OCI-M2 (cell line): ENCODE measurements around the gene CSKMT.
A peak's percentile ranks its signal among the peaks of the same experiment; 100 is the strongest.
"Not testable (repeated sequence)": the region's sequence is repeated elsewhere in the genome, so short reads cannot be mapped to it uniquely, and the experiment has no call there.

Experiments
- DNase-seq: peaks from one replicate; lab custom pipeline; 2025; ENCODE audit not compliant: unreplicated experiment; lab: John Stamatoyannopoulos, UW

The CSKMT gene

GRCh38 chr11:62654297-62654696, 10.8 kb upstream of the CSKMT start:
- DNase-seq, result no peak

- DNase-seq, result no peak
These were observed 8.2 kb upstream of the CSKMT start for GRCh38 chr11:62656796-62657429.

GRCh38 chr11:62664405-62665074, 572 bp upstream of the CSKMT start:
- no peak for DNase-seq

- no peak for DNase-seq
These were observed 617 bp downstream of the CSKMT start for GRCh38 chr11:62665599-62666258.

GRCh38 chr11:62666259-62666926, 1.3 kb downstream of the CSKMT start:
- no peak for DNase-seq

GRCh38 chr11:62667460-62667859, 2.3 kb downstream of the CSKMT start:
- DNase-seq, result no peak

DNA sequence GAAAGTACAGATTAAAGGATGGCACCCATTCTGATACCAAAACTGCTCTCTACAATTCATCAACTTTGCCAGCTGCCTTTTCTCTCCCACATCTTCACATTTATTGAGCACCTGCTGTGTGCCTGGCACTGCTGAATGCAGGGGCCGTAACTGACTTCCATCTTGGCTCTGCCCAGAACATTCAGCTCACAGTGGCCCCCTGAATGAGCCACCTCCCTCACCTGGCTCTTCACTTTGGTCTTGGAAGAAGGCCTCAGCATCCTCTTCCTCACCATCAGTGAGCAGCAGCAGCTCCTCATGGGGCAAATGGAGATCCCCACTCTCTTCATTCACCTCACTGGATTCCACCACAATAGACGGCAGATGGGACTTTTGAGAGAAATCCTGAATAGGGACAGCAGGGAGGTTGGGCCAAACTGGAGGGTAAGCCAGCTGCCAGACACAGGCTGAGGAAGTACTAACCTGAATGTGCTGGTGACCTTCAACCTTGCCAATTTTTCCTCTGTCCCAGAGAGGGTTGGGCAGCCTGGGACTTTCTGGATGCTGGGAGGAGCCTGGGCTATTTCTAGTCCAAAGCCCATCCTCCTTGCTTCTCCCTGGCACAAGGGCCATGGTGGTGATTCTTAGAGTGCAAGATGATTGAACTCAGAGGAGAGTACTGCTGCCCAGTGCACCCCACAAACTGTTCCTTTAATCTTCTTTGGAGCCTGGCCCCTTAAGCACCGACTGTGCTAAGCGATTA, 4.5 kb downstream of the CSKMT start:
- no peak for DNase-seq

DNA sequence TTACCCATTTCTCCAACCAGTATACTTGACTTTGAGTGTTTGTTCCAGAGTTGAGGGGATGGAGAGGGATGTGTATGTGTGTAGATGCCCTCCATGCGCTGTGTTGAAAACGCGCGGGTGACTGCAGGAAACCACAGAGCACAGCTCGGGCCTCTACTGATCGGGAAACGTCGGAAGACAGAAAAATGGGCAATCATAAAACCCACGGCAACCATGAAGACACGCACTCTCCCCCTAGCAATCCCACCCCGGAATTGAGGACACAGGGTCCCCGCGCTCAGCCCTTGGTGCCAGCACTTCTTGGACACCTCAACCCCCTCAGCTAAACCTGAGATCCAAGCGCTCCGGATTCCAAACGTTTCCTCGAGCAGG, 6.1 kb downstream of the CSKMT start:
- no peak for DNase-seq

DNA sequence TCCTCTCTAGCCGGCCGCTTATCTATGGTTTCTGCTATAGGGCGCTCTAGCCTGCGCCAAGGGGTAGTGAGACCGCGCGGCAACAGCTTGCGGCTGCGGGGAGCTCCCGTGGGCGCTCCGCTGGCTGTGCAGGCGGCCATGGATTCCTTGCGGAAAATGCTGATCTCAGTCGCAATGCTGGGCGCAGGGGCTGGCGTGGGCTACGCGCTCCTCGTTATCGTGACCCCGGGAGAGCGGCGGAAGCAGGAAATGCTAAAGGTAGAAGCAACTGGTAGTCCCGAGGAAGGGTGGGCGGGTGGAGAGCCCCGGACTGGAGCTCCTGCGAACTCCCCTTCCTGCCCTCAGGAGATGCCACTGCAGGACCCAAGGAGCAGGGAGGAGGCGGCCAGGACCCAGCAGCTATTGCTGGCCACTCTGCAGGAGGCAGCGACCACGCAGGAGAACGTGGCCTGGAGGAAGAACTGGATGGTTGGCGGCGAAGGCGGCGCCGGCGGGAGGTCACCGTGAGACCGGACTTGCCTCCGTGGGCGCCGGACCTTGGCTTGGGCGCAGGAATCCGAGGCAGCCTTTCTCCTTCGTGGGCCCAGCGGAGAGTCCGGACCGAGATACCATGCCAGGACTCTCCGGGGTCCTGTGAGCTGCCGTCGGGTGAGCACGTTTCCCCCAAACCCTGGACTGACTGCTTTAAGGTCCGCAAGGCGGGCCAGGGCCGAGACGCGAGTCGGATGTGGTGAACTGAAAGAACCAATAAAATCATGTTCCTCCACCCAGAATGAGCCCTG, 6.7 kb downstream of the CSKMT start, which contains the start of the genes LBHD1 and UQCC3:
Gene LBHD1 (minus strand): TSS at position 660 of the 782 bp plus-strand sequence. CDS start 2,236 bp downstream, outside the sequence.
Gene UQCC3 (plus strand): TSS at position 66 of the 782 bp plus-strand sequence. CDS start 73 bp downstream, at position 139.
- peak; percentile 81 for DNase-seq

DNA sequence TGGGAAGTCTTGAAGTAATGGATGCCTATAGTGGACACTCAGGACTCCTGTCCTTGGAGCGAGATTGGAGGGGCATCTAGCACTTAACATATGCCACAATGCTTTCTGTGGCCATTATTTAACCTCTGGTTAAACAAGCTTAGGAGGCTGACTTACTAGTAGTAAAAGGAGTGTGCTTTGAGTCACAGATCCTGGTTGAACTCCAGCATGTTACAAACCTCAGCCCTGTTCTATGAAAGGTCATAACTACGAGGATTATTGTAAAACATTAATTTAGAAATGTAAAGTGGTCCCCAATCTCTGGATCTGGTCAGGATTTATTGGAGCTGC, 8.0 kb downstream of the CSKMT start:
- no peak for DNase-seq

DNA sequence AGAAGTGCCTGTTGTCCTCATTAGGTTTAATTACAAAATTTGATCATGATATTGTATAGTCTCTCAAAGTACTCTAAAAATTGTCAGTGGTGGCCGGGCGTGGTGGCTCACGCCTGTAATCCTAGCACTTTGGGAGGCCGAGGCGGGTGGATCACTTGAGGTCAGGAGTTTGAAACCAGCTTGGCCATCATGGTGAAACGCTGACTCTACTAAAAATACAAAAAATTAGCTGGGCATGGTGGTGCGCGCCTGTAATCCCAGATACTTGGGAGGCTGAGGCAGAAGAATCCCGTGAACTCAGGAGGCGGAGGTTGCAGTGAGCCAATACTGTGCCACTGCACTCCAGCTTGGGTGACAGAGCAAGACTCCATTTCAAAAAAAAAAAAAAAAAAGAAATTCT, 10.3 kb downstream of the CSKMT start:
- not testable (repeated sequence) for DNase-seq

DNA sequence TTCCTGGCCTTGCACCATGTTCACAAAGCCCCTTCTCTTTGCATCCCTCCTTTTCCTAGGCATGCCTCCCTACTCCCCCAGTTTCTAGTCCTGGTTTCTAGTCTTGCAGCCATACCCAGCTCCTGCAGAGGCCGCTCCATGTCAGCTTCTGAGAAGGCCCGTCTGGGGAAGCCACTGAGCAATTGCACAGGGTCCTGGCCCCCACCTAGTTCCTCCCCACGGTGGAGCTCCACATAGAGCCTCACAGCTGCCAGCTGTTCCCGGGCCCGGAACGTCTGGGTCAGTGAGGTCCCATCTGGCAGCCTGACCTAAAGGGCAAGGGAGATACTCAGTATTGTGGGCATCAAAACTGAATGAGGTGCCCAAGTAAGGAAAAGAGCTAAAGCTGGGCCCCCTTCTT, 11.6 kb downstream of the CSKMT start:
- no peak for DNase-seq

- no peak for DNase-seq
These were observed 12.0 kb downstream of the CSKMT start for GRCh38 chr11:62677156-62677555.

DNA sequence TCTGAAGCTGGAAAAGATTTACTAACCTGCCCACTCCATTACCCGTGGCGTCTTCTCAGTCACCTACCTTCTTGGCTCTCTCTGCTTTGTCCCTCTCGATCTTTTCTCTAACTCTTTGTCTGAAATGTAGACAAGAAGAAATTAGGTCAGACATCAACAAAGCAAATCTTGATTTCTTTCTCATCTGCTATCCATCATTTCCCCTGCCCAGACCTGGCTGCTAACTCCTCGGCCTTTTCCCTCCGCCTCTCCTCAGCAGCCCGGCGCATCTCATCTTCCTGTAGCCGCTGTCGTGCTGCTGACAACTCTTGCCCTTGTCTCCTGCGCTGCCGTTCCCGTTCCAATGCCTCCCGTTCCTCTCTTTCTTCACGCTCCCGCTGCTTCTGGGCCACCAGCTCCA, 12.6 kb downstream of the CSKMT start:
- no peak for DNase-seq

DNA sequence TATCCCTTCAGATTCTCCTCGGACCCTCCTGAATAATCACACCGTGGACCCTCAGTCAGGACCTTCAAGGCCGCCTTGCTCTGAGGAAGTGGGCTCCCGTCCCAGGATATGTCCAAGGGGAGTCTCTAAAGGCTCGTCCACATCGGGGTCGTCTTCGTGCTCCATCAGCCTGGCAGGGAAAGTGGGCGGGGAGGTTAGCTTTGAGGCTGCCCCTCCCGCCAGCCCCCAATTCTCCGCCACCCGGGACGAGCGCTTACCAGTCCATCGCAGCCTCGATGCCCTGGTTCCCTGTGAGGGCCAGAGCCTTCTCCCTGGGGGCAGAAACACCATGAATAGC, 13.3 kb downstream of the CSKMT start:
- DNase-seq, result no peak

- peak; percentile 34 for DNase-seq
These were observed 13.9 kb downstream of the CSKMT start, which contains the start of gene UBXN1 for GRCh38 chr11:62678770-62679696. Gene UBXN1, minus strand, starts transcription at chr11:62679073. Its CDS starts 150 bp downstream, at chr11:62678923.

DNA sequence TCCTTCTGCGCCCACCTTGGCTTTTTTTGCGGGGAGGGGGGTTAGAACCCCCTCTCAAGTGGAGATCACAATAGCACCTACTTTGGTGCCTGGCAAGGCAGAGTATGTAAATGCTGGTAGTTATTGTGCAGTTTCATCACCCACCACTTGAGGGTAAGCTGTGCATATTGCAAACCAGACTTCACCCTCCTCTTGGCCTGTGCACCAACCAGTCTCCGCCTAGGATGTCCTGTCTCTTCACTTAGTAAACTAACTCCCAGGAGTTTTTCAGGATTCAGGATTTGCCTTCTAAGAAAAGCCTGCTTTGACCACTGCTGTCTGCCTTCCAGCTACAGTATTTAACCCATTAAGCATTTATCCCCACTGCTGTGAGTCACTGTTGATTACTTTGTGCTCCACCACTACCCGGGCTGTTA, 15.7 kb downstream of the CSKMT start:
- peak; percentile 8 for DNase-seq

DNA sequence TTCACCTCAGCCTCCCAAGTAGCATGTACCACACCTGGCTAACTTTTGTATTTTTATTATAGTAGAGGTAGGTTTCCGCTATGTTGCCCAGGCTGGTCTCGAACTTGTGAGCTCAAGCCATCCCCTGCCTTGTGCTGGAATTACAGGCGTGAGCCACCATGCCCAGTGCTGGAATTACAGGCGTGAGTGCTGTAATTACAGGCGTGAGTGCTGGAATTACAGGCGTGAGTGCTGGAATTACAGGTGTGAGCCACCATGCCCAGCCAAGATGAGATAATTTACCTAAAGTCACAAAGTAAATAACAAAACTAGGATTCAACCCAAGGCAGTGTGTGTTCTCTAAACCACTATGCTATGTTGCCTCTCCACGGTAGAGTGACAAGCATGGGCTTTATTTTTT, 17.4 kb downstream of the CSKMT start:
- DNase-seq, result no peak
